GM12878 (cell line): ENCODE results near the gene ZIC1. TPM values are rescaled to one million over a fixed set of nuclear protein-coding genes. Genes with fewer than 3 reads are reported as not detected.

Source experiments
- ATAC-seq: fragments of 200-7000 bp; cut with Tn5 transposase; 3 replicates; pipeline ENCODE4 v1.9.1; 2020; ENCODE audit warnings: mild to moderate bottlenecking, moderate library complexity
- BruUV-seq: library from RNA; stranded (reverse); fragments of 400-500 nt; replicated peaks from 2 replicates; lab custom pipeline; 2021; lab: Mats Ljungman, UMichigan
- CTCF ChIA-PET: fragments of 300-600 bp; sonication (Branson Sonifier 250); formaldehyde crosslinking; extraction: SDS; loops from one replicate; lab custom pipeline; 2021; ENCODE audit warnings: inconsistent platforms; lab: Yijun Ruan, JAX
- POLR2A ChIA-PET: fragments of 350-600 bp; formaldehyde crosslinking; extraction: SDS; loops from one replicate; lab custom pipeline; 2021; ENCODE audit warnings: inconsistent platforms; lab: Charles Lee
- RAD21 ChIA-PET: fragments of 300-600 bp; sonication (Branson Sonifier 250); formaldehyde crosslinking; loops from one replicate; lab custom pipeline; 2023; ENCODE audit warnings: antibody characterized with exemption; ENCODE audit not compliant: unreplicated experiment; lab: Charles Lee
- SMC1A ChIA-PET: fragments of 300-600 bp; sonication (Branson Sonifier 250); formaldehyde crosslinking; loops from one replicate; lab custom pipeline; 2023; ENCODE audit not compliant: unreplicated experiment, uncharacterized antibody; lab: Charles Lee
- DNase-seq: peaks from one replicate; pipeline ENCODE4 v3.0.0-alpha.2; 2011; ENCODE audit warnings: low read depth, low spot score
- FAIRE-seq: peaks from 3 replicates; lab custom pipeline; 2011; peaks lifted over from hg19 to GRCh38; lab: Jason Lieb, UNC
- H2AFZ ChIP-seq: 2 replicates; pipeline ENCODE4 v1.6.0; 2011; ENCODE audit warnings: low read depth, low read length, control low read depth; ENCODE audit not compliant: control insufficient read depth
- H3K27ac ChIP-seq: 2 replicates; pipeline ENCODE4 v1.5.1; 2011; ENCODE audit warnings: control low read depth; ENCODE audit not compliant: control insufficient read depth, insufficient read depth
- H3K27me3 ChIP-seq, 2 experiments: replicated peaks in 1 of 2; 2 replicates each; pipeline versions ENCODE4 v1.6.0 to v1.6.1; 2011; ENCODE audit warnings: low read length in 1 of 2; ENCODE audit not compliant: control insufficient read depth in 2 of 2, insufficient read depth in 2 of 2
- H3K36me3 ChIP-seq, 2 experiments: 2 replicates each; pipeline ENCODE4 v1.5.1; 2011; ENCODE audit warnings: low read length in 1 of 2; ENCODE audit not compliant: control insufficient read depth in 2 of 2, insufficient read depth in 2 of 2
- H3K4me1 ChIP-seq: 2 replicates; pipeline ENCODE4 v1.6.1; 2011; ENCODE audit warnings: mild to moderate bottlenecking, low read length, moderate library complexity, mixed read lengths; ENCODE audit not compliant: control insufficient read depth, insufficient read depth
- H3K4me2 ChIP-seq: 2 replicates; pipeline ENCODE4 v1.6.0; 2011; ENCODE audit warnings: control low read depth; ENCODE audit not compliant: control insufficient read depth, insufficient read depth
- H3K4me3 ChIP-seq: fragments of 200-600 bp; sonication (generic); 2 replicates; pipeline ENCODE4 v1.5.1; 2016
- H3K79me2 ChIP-seq: 2 replicates; pipeline ENCODE4 v1.6.0; 2011; ENCODE audit warnings: low read length; ENCODE audit not compliant: control insufficient read depth, insufficient read depth
- H3K9ac ChIP-seq: 2 replicates; pipeline ENCODE4 v1.8.0; 2011; ENCODE audit warnings: low read length, control low read depth, mixed read lengths; ENCODE audit not compliant: control insufficient read depth, insufficient read depth
- H3K9me3 ChIP-seq: replicated peaks from 3 replicates; pipeline ENCODE4 v1.5.1; 2011; ENCODE audit warnings: mild to moderate bottlenecking, low read length; ENCODE audit not compliant: control insufficient read depth, insufficient read depth
- H4K20me1 ChIP-seq: 2 replicates; pipeline ENCODE4 v1.6.0; 2011; ENCODE audit not compliant: control insufficient read depth, insufficient read depth
- RAD21 ChIP-seq: IDR thresholded peaks from 2 replicates; pipeline ENCODE4 v1.6.1; 2011; ENCODE audit warnings: mild to moderate bottlenecking, low read depth, low read length, moderate library complexity; ENCODE audit not compliant: insufficient read depth
- SMC3 ChIP-seq: IDR thresholded peaks from 2 replicates; pipeline ENCODE4 v1.6.1; 2011; ENCODE audit warnings: low read length, improper control_type of control experiment, borderline replicate concordance
- ZNF217 ChIP-seq: fragments of 450-650 bp; IDR thresholded peaks from 2 replicates; pipeline ENCODE4 v1.6.1; 2017; ENCODE audit warnings: antibody characterized with exemption, mild to moderate bottlenecking
- WGBS: methylation state at CpG from one replicate; pipeline ENCODE4 v1.1.6; 2016; ENCODE audit warnings: low lambda C conversion rate; ENCODE audit not compliant: insufficient replicate concordance, insufficient coverage; ENCODE audit errors: missing lambda C conversion rate; 5-methylcytosine and 5-hydroxymethylcytosine counted together
- in situ Hi-C: fragments of 300-500 bp; cut with MboI; formaldehyde crosslinking; loops from 9 replicates; pipeline ENCODE4 v1.14.3; 2018; ENCODE audit warnings: mixed read lengths
- intact Hi-C: fragments of 100-400 bp; cut with micrococcal nuclease; formaldehyde crosslinking; loops from one replicate; pipeline ENCODE4 v1.14.2; 2022; ENCODE audit not compliant: unreplicated experiment
- polyA plus RNA-seq, 11 experiments: library from polyadenylated mRNA; depleted of rRNA in 4 of 11; unstranded in 6 of 11; stranded (reverse) in 5 of 11; fragments of >200 nt; fragmentation: Nextera tagmentation in 4 of 11; fragmentation: Illumina TruSeq in 1 of 11; extraction: Ambion mirVana in 4 of 11; extraction: Trizol in 1 of 11; gene quantifications; 1 replicate in 1 of 11; 2 replicates in 10 of 11; pipeline versions ENCODE4 v1.2.1 to v1.2.3, GENCODE V29; 2011 to 2016; ENCODE audit warnings: inconsistent platforms in 2 of 11, missing spikeins in 2 of 11, low read depth in 1 of 11
- total RNA-seq, 4 experiments: library from RNA; depleted of rRNA in 3 of 4; stranded (reverse); fragments of >200 nt in 3 of 4; fragmentation: Illumina TruSeq in 1 of 4; extraction: Trizol in 1 of 4; gene quantifications; 2 replicates each; pipeline versions ENCODE4 v1.2.1 to v1.2.3, GENCODE V29; 2013 to 2021
- TF ChIP-seq, protein P1 (sequence below): IDR thresholded peaks from 2 replicates; pipeline ENCODE4 v1.6.1; 2012; ENCODE audit warnings: improper control_type of control experiment, low read depth, low read length; ENCODE audit not compliant: insufficient replicate concordance
- TF ChIP-seq, protein P2 (sequence below), 3 experiments: IDR thresholded peaks in 2 of 3; conservative IDR thresholded peaks in 1 of 3; 2 replicates each; pipeline ENCODE4 v1.5.1; 2011; ENCODE audit warnings: low read depth in 3 of 3, low read length in 3 of 3, mild to moderate bottlenecking in 3 of 3, control low read depth in 2 of 3, moderate library complexity in 2 of 3, inconsistent platforms in 1 of 3, mixed read lengths in 1 of 3; ENCODE audit not compliant: control insufficient read depth in 2 of 3, insufficient read depth in 1 of 3; ENCODE audit errors: extremely low read depth in 1 of 3

The ZIC1 gene
- total and polyA plus RNA-seq, 10 of the 15 experiments (the other 5 are each of a cell fraction or from before 2014, with no cell fraction given) = not detected

DNA sequence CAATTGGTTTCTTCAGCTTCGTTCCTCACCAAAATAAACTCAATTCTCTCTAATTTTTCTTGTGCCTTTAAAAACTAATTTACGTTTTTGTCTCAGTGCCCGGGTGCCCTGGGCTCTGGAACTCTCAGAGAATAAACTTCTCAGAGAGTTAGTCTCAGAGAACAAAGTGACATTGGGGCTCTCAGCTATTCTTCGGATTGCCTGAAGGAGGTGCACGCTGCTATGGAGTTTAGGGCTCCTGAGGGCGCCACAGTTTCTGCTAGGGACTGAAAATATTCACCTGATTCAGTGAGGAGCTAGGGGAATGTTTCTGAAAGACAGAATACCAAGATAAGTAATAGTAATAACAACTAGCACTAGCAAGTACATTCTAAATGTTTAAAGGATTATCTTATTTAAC lies 25.5 kb upstream of the ZIC1 start (continued):
- TF ChIP-seq, protein P1, sequence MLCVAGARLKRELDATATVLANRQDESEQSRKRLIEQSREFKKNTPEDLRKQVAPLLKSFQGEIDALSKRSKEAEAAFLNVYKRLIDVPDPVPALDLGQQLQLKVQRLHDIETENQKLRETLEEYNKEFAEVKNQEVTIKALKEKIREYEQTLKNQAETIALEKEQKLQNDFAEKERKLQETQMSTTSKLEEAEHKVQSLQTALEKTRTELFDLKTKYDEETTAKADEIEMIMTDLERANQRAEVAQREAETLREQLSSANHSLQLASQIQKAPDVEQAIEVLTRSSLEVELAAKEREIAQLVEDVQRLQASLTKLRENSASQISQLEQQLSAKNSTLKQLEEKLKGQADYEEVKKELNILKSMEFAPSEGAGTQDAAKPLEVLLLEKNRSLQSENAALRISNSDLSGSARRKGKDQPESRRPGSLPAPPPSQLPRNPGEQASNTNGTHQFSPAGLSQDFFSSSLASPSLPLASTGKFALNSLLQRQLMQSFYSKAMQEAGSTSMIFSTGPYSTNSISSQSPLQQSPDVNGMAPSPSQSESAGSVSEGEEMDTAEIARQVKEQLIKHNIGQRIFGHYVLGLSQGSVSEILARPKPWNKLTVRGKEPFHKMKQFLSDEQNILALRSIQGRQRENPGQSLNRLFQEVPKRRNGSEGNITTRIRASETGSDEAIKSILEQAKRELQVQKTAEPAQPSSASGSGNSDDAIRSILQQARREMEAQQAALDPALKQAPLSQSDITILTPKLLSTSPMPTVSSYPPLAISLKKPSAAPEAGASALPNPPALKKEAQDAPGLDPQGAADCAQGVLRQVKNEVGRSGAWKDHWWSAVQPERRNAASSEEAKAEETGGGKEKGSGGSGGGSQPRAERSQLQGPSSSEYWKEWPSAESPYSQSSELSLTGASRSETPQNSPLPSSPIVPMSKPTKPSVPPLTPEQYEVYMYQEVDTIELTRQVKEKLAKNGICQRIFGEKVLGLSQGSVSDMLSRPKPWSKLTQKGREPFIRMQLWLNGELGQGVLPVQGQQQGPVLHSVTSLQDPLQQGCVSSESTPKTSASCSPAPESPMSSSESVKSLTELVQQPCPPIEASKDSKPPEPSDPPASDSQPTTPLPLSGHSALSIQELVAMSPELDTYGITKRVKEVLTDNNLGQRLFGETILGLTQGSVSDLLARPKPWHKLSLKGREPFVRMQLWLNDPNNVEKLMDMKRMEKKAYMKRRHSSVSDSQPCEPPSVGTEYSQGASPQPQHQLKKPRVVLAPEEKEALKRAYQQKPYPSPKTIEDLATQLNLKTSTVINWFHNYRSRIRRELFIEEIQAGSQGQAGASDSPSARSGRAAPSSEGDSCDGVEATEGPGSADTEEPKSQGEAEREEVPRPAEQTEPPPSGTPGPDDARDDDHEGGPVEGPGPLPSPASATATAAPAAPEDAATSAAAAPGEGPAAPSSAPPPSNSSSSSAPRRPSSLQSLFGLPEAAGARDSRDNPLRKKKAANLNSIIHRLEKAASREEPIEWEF = no peak
- TF ChIP-seq SMC3 = peak; percentile 13; the same call in 1 of the 2 replicates

DNA sequence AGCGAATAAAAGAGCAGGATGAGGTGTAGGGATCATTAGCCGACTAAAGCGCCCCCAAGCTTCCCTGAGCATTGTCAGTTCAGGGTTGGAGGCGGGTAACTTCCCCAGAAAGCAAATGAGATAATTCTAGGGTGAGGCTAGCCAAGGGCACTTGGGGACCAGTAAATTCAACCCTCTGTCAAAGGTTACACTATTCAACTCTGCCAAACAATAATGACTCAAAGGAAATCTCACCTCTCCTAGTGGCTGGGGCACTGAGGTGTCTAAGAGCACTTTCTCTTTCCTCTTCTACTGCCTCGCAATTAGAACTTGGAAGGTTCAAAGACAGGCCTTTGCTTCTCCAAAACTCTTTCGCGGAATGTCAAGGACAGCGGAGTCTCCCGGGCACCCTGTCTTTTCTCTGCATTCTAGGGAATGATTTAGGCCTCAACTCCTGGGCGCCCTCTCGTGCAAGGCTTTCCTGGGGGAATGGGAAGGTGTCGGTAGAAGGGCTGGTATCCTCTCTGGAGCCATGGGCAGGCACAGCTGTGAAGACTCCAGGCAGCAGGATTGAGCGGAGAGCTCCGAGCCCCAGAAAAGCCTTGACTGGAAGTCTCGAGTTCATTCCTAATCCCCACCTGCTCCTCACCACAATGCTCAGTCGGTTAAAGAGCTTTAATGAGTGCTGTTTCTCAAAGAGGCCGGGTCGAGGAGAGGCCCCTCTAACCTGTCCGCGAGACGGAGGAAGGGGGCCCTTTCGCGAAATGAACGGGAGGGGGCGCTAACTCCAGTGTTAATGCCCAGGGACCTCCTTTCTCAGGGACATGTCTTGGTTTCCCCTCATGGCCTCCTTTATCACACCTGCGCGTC lies 24.7 kb upstream of the ZIC1 start:
- FAIRE-seq = no peak

More for the DNA sequence above, 24.7 kb upstream of the ZIC1 start:
- Histone ChIP-seq H3K27ac (no peak overlapping the region), H3K9me3 (no peaks in the 10 kb centered on the region; the same call in 2 of the 3 replicates), H3K4me3 (no peak overlapping the region), H3K4me1 (no peaks in the 10 kb centered on the region), H3K9ac (no peak overlapping the region), H2AFZ (no peak overlapping the region), H4K20me1 (no peaks in the 10 kb centered on the region), H3K27me3 (peaks cover 1 to 12% of the 10 kb centered on the region in 2 experiments; a peak in 3 of 4 replicates), H3K36me3 (no peaks in the 10 kb centered on the region), H3K79me2 (no peaks in the 10 kb centered on the region), H3K4me2 (no peak overlapping the region)
- ChIA-PET SMC1A (interaction anchor here (0.9 to 3.6 kb wide), 3 partner anchors 234 to 693 kb away, joined by 3 to 25 read pairs (median 8); no protein-coding TSS in a partner anchor), POLR2A (no interaction called here), RAD21 (interaction anchor here (1.1 to 2.2 kb wide), 4 partner anchors 234 to 693 kb away, joined by 3 to 20 read pairs (median 4); no protein-coding TSS in a partner anchor), CTCF (interaction anchor here (0.6 to 4.7 kb wide), 16 partner anchors 42 to 1566 kb away, joined by 3 to 47 read pairs (median 3); no protein-coding TSS in a partner anchor)
- DNase-seq (no peak), ATAC-seq (peak; percentile 44; the same call in 1 of the 3 replicates)
- TF ChIP-seq RAD21 (peak; percentile 33; the same call in 1 of the 2 replicates), ZNF217 (no peak)
- TF ChIP-seq, protein P2, sequence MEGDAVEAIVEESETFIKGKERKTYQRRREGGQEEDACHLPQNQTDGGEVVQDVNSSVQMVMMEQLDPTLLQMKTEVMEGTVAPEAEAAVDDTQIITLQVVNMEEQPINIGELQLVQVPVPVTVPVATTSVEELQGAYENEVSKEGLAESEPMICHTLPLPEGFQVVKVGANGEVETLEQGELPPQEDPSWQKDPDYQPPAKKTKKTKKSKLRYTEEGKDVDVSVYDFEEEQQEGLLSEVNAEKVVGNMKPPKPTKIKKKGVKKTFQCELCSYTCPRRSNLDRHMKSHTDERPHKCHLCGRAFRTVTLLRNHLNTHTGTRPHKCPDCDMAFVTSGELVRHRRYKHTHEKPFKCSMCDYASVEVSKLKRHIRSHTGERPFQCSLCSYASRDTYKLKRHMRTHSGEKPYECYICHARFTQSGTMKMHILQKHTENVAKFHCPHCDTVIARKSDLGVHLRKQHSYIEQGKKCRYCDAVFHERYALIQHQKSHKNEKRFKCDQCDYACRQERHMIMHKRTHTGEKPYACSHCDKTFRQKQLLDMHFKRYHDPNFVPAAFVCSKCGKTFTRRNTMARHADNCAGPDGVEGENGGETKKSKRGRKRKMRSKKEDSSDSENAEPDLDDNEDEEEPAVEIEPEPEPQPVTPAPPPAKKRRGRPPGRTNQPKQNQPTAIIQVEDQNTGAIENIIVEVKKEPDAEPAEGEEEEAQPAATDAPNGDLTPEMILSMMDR (IDR thresholded peaks at IDR 0.05 in 2 of 3, conservative IDR thresholded peaks at IDR 0.05 in 1 of 3; ENCODE audit: control insufficient read depth in 2 of 3, extremely low read depth in 1 of 3, insufficient read depth in 1 of 3, low read depth in 3 of 3, low read length in 3 of 3) = peak in 2 of 3 experiments; percentile 14 to 18; a peak in 2 of 6 replicates
- 25% methylated on average over 27 of the region's 27 CpGs for WGBS
- in situ Hi-C loops (no loop called here), intact Hi-C loops (loop anchor here (5.0 to 10.0 kb wide), 2 partner anchors 230 to 693 kb away; no protein-coding TSS in a partner anchor)
- no TSS peak for BruUV-seq
